SH-SY5Y (cell line): ENCODE results near the gene CLIC3.

Source experiments
- GATA2 ChIP-seq: IDR thresholded peaks from 2 replicates; pipeline ENCODE4 v1.6.1; 2011; ENCODE audit warnings: mild to moderate bottlenecking, low read depth, low read length
- GATA3 ChIP-seq: IDR thresholded peaks from 2 replicates; pipeline ENCODE4 v1.6.1; 2011; ENCODE audit warnings: low read depth, mild to moderate bottlenecking, low read length, moderate library complexity

DNA sequence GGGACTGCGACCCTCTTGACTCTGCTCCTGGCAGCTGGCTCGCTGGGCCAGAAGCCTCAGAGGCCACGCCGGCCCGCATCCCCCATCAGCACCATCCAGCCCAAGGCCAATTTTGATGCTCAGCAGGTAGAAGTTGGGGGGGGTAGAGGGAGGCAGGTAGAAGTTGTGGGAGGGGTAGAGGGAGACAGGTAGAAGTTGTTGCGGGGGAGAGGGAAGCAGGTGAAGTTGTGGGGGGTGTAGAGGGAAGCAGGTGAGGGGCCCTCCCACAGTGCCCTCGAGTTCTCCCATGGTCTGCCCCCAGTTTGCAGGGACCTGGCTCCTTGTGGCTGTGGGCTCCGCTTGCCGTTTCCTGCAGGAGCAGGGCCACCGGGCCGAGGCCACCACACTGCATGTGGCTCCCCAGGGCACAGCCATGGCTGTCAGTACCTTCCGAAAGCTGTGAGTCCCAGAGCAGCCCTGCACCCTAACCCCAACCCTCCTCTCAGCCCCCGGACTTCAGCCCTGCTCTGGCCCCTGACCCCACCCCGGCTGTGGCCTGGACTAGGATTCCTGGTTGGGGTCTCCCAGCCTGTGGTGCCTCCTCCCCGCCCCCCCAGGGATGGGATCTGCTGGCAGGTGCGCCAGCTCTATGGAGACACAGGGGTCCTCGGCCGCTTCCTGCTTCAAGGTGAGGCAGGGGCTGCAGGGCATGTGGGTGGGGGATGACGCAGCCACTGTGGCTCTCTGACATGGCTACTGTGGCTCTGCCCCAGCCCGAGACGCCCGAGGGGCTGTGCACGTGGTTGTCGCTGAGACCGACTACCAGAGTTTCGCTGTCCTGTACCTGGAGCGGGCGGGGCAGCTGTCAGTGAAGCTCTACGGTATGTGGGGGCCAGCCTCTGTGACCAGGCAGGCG, 50.8 kb downstream of the CLIC3 start:
- no peak for TF ChIP-seq GATA2
- TF ChIP-seq GATA3, result no peak
